ENCODE results near the gene ZCCHC14. TPM values are rescaled to one million over a fixed set of nuclear protein-coding genes. Genes with fewer than 3 reads are reported as not detected.

The ZCCHC14 gene
- total RNA-seq, 6 donors from 2014 or later = 17.2 to 35.3 (median 26.3) TPM

DNA sequence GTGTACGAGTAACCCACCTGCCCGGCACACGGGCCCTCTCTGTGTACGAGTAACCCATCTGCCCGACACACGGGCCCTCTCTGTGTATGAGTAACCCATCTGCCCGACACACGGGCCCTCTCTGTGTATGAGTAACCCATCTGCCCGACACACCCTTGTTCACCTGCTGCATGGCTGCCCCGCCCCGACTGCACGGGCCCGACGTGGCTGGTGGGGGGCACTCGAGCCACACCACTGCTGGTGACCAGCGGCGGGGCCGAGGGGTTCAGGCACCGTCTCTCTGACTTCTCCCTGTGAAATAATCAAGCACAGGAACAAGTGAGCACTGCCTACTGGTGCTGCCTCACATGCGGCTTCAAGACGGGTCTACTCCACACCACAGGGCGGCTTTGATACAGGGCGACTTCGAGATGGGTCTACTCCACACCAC, 78.6 kb downstream of the ZCCHC14 start:
- DNase-seq (peak in 1 of 2 donors; percentile 83), ATAC-seq (ENCODE audit: low FRiP score in 2 of 2) (no peak)
- no peaks in the 10 kb centered on the region for H3K27me3 ChIP-seq
- H3K27ac ChIP-seq = no peak overlapping the region
- WGBS, 2 donors = 82 to 91% methylated on average over 24 of the region's 24 CpGs
- H3K9me3 ChIP-seq = no peaks in the 10 kb centered on the region
- H3K4me3 ChIP-seq = no peak overlapping the region
- no peaks in the 10 kb centered on the region for H3K4me1 ChIP-seq
- TF ChIP-seq, protein P1, sequence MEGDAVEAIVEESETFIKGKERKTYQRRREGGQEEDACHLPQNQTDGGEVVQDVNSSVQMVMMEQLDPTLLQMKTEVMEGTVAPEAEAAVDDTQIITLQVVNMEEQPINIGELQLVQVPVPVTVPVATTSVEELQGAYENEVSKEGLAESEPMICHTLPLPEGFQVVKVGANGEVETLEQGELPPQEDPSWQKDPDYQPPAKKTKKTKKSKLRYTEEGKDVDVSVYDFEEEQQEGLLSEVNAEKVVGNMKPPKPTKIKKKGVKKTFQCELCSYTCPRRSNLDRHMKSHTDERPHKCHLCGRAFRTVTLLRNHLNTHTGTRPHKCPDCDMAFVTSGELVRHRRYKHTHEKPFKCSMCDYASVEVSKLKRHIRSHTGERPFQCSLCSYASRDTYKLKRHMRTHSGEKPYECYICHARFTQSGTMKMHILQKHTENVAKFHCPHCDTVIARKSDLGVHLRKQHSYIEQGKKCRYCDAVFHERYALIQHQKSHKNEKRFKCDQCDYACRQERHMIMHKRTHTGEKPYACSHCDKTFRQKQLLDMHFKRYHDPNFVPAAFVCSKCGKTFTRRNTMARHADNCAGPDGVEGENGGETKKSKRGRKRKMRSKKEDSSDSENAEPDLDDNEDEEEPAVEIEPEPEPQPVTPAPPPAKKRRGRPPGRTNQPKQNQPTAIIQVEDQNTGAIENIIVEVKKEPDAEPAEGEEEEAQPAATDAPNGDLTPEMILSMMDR (IDR thresholded peaks at IDR 0.05) = no peak
- no peak for TF ChIP-seq POLR2A (IDR thresholded peaks at IDR 0.05)
- TF ChIP-seq POLR2AphosphoS5 (IDR thresholded peaks at IDR 0.05) = no peak
- TF ChIP-seq EP300 (IDR thresholded peaks at IDR 0.05) = no peak
- peaks cover 20 to 99% (median 72%) of the 10 kb centered on the region in 4 donors for H3K36me3 ChIP-seq

DNA sequence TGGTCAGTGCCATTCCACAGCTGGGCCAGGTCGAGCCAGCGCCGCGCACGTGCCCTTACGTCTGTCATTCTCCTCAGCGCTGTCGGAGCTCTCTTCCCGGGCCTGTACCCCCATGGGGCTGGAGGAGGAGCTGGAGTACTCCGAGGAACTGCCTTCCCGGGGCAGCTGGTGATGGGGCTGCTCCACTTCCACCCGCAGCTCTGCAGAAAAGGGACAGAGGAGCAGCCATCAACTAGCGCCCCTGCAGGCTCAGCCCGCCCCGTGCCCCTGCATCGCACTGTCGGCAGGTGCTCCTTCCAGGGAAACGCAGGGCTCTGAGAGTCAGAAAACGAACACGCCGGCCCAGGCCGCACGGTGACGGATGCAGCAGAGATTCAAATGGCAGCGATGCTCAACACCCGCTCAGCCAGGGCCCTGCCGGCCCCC, 79.8 kb downstream of the ZCCHC14 start:
- no peaks in the 10 kb centered on the region for H3K27me3 ChIP-seq
- 93 to 98% methylated on average over 9 to 21 of the region's 27 CpGs for WGBS, 2 donors
- TF ChIP-seq, protein P1 (IDR thresholded peaks at IDR 0.05) = no peak
- TF ChIP-seq EP300 (IDR thresholded peaks at IDR 0.05) = no peak
- TF ChIP-seq POLR2A (IDR thresholded peaks at IDR 0.05) = no peak
- no peak for TF ChIP-seq POLR2AphosphoS5 (IDR thresholded peaks at IDR 0.05)
- peak in 1 of 2 donors; percentile 20 for ATAC-seq (ENCODE audit: low FRiP score in 2 of 2)
- no peak overlapping the region for H3K27ac ChIP-seq
- no peak overlapping the region for H3K4me3 ChIP-seq
- peaks cover 0 to 3% (median 0%) of the 10 kb centered on the region in 4 donors for H3K4me1 ChIP-seq
- peak in 1 of 2 donors; percentile 73 for DNase-seq
- peaks cover 20 to 97% (median 71%) of the 10 kb centered on the region in 4 donors for H3K36me3 ChIP-seq
- H3K9me3 ChIP-seq = no peaks in the 10 kb centered on the region

DNA sequence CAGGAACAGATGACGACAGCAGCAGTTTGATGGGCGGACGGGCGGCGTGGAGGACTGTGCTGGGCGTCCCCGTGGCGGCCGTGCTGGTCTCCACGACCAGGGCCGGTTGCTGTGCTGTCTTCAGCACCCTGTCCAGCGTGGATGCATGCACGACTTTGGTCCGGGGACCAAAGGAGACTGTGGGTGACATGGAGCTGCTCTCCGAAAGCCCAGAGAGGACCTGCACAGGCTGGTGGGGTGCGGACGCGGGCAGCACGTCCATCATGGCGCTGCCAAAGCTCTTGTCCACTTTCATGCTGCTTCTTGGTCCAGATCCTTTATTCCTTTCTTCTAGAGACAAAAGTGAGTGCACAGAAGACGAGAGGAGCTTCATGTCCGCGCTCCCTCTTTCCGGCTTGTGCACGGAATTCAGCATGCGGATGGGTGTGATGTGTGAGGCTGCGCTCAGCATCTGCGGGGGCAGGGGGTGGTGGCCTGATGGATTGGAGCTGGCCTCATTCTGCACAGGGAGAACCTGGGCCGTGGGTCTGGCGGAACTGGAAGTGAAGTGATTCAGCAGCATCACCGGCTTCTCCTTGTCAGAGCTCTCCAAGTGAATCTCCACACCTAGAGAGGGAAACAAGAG, 80.3 kb downstream of the ZCCHC14 start:
- ATAC-seq (ENCODE audit: low FRiP score in 2 of 2) (peak in 1 of 2 donors; percentile 21), DNase-seq (no peak)
- no peaks in the 10 kb centered on the region for H3K27me3 ChIP-seq
- H3K4me3 ChIP-seq = no peak overlapping the region
- 89 to 93% methylated on average over 29 to 30 of the region's 31 CpGs for WGBS, 2 donors
- no peaks in the 10 kb centered on the region for H3K9me3 ChIP-seq
- peaks cover 0 to 8% (median 0%) of the 10 kb centered on the region in 4 donors for H3K4me1 ChIP-seq
- TF ChIP-seq POLR2AphosphoS5 (IDR thresholded peaks at IDR 0.05) (no peak), EP300 (IDR thresholded peaks at IDR 0.05) (no peak), POLR2A (IDR thresholded peaks at IDR 0.05) (no peak)
- TF ChIP-seq, protein P1 (IDR thresholded peaks at IDR 0.05) = no peak
- H3K36me3 ChIP-seq = peaks cover 20 to 97% (median 69%) of the 10 kb centered on the region in 4 donors
- no peak overlapping the region for H3K27ac ChIP-seq

DNA sequence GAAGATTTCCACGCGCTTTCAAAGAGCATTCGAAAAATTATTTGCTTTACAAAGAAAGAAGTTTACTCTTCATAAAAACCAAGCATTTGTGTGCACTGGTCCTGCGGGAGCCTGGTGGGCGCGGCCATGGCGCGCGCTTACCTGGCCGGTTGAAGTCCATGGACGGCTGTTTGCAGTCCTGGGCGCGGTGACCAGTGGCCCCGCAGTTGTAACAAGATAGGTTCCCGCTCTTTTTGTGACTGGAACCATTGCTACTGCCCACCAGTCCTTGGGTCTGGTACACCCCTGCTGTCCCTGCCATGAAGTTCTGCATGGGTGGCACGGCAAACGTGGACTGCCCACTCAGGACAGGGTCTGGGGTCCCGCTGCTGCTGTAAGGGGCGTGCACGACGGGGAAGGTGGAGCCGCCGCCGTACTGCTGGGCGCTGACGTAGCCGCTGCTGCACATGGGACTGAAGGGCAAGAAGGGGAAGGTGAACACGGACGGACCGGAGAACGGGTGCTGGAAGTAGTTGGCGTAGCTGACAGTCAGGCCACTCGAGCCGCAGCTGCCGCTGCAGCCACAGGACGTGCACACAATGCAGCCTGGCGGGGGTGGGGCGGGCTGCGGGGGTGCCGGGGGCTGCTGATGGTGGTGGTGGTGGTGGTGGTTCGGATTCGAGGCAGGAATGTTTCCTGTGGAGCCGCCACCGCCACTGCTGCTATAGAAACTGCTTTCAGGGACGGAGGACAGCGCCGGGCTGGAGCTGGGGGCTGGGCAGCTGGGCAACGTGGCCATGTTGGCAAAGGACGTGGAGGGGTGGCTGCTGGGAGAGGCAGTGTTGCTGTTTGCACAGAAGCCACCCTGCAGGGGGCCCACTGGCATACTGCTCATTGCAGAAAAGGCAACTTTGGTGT, 81.2 kb downstream of the ZCCHC14 start:
- peaks cover 0 to 10% (median 0%) of the 10 kb centered on the region in 4 donors for H3K4me1 ChIP-seq
- ATAC-seq (ENCODE audit: low FRiP score in 2 of 2) = no peak
- H3K27me3 ChIP-seq = no peaks in the 10 kb centered on the region
- 95 to 96% methylated on average over 35 to 47 of the region's 49 CpGs for WGBS, 2 donors
- H3K27ac ChIP-seq = no peak overlapping the region
- peak in 1 of 2 donors; percentile 77 for DNase-seq
- H3K4me3 ChIP-seq = no peak overlapping the region
- peaks cover 20 to 98% (median 65%) of the 10 kb centered on the region in 4 donors for H3K36me3 ChIP-seq
- TF ChIP-seq EP300 (IDR thresholded peaks at IDR 0.05) (no peak), POLR2A (IDR thresholded peaks at IDR 0.05) (no peak), POLR2AphosphoS5 (IDR thresholded peaks at IDR 0.05) (no peak)
- TF ChIP-seq, protein P1 (IDR thresholded peaks at IDR 0.05) = no peak
- no peaks in the 10 kb centered on the region for H3K9me3 ChIP-seq

Data from upper lobe of left lung (tissue), 6 donors.